Duodenal mucosa (tissue), 2 donors: ENCODE measurements around the gene TNFSF8.

Experiments used
- H3K27ac ChIP-seq: one replicate; pipeline ENCODE4 v1.7.0; 2013; ENCODE audit warnings: low read depth, low read length
- H3K27me3 ChIP-seq, 2 donors: one replicate each; pipeline ENCODE4 v1.7.0; 2013; ENCODE audit warnings: low read length in 2 of 2, control low read depth in 1 of 2; ENCODE audit not compliant: insufficient read depth in 2 of 2, control insufficient read depth in 1 of 2
- H3K36me3 ChIP-seq, 2 donors: one replicate each; pipeline ENCODE4 v1.7.0; 2013; ENCODE audit warnings: low read length in 2 of 2, control low read depth in 1 of 2; ENCODE audit not compliant: insufficient read depth in 2 of 2, control insufficient read depth in 1 of 2
- H3K4me1 ChIP-seq, 2 donors: one replicate each; pipeline ENCODE4 v1.7.0; 2013; ENCODE audit warnings: low read length in 2 of 2, control low read depth in 1 of 2; ENCODE audit not compliant: insufficient read depth in 2 of 2, control insufficient read depth in 1 of 2
- H3K4me3 ChIP-seq, 2 donors: one replicate each; pipeline ENCODE4 v1.7.0; 2013; ENCODE audit warnings: low read length in 2 of 2, low read depth in 1 of 2
- H3K9ac ChIP-seq, 2 donors: one replicate each; pipeline ENCODE4 v1.7.0; 2013; ENCODE audit warnings: low read length in 2 of 2, low read depth in 1 of 2
- H3K9me3 ChIP-seq, 2 donors: one replicate each; pipeline ENCODE4 v1.7.0; 2013; ENCODE audit warnings: low read length in 2 of 2, control low read depth in 1 of 2; ENCODE audit not compliant: control insufficient read depth in 1 of 2

The TNFSF8 gene

GRCh38 chr9:114898741-114899140 is 31.6 kb downstream of the TNFSF8 start:
- Histone ChIP-seq H3K36me3 (no peaks in the 10 kb centered on the region), H3K27me3 (no peaks in the 10 kb centered on the region), H3K27ac (no peak overlapping the region), H3K9ac (no peak overlapping the region), H3K4me1 (peaks cover 11 to 26% of the 10 kb centered on the region in 2 donors), H3K4me3 (no peak overlapping the region), H3K9me3 (no peaks in the 10 kb centered on the region)

GRCh38 chr9:114897196-114897595 is 33.2 kb downstream of the TNFSF8 start:
- H3K27me3 ChIP-seq = no peaks in the 10 kb centered on the region
- H3K9ac ChIP-seq = no peak overlapping the region
- no peak overlapping the region for H3K4me3 ChIP-seq
- H3K9me3 ChIP-seq = no peaks in the 10 kb centered on the region
- peaks cover 11 to 20% of the 10 kb centered on the region in 2 donors for H3K4me1 ChIP-seq
- H3K36me3 ChIP-seq = no peaks in the 10 kb centered on the region
- no peak overlapping the region for H3K27ac ChIP-seq

- H3K4me1 ChIP-seq = peaks cover 11 to 20% of the 10 kb centered on the region in 2 donors
- no peaks in the 10 kb centered on the region for H3K9me3 ChIP-seq
- no peak overlapping the region for H3K27ac ChIP-seq
- no peaks in the 10 kb centered on the region for H3K36me3 ChIP-seq
- no peak overlapping the region for H3K4me3 ChIP-seq
- no peaks in the 10 kb centered on the region for H3K27me3 ChIP-seq
- no peak overlapping the region for H3K9ac ChIP-seq
Measured at GRCh38 chr9:114896344-114896743, 34.0 kb downstream of the TNFSF8 start.

GRCh38 chr9:114895521-114895991 is 34.8 kb downstream of the TNFSF8 start:
- H3K4me3 ChIP-seq = no peak overlapping the region
- peaks cover 11 to 20% of the 10 kb centered on the region in 2 donors for H3K4me1 ChIP-seq
- no peaks in the 10 kb centered on the region for H3K9me3 ChIP-seq
- no peaks in the 10 kb centered on the region for H3K36me3 ChIP-seq
- H3K27me3 ChIP-seq = no peaks in the 10 kb centered on the region
- H3K27ac ChIP-seq = no peak overlapping the region
- no peak overlapping the region for H3K9ac ChIP-seq

GRCh38 chr9:114894609-114895433 is 35.6 kb downstream of the TNFSF8 start:
- no peak overlapping the region for H3K9ac ChIP-seq
- H3K27ac ChIP-seq = no peak overlapping the region
- no peaks in the 10 kb centered on the region for H3K27me3 ChIP-seq
- H3K4me1 ChIP-seq = peaks cover 11 to 20% of the 10 kb centered on the region in 2 donors
- no peaks in the 10 kb centered on the region for H3K9me3 ChIP-seq
- H3K4me3 ChIP-seq = no peak overlapping the region
- H3K36me3 ChIP-seq = no peaks in the 10 kb centered on the region

- no peaks in the 10 kb centered on the region for H3K36me3 ChIP-seq
- H3K4me1 ChIP-seq = peaks cover 11 to 24% of the 10 kb centered on the region in 2 donors
- H3K9ac ChIP-seq = no peak overlapping the region
- no peak overlapping the region for H3K27ac ChIP-seq
- no peaks in the 10 kb centered on the region for H3K9me3 ChIP-seq
- H3K4me3 ChIP-seq = no peak overlapping the region
- H3K27me3 ChIP-seq = no peaks in the 10 kb centered on the region
Measured at GRCh38 chr9:114894206-114894605, 36.2 kb downstream of the TNFSF8 start.

GRCh38 chr9:114893221-114894010 is 37.0 kb downstream of the TNFSF8 start:
- Histone ChIP-seq H3K36me3 (no peaks in the 10 kb centered on the region), H3K4me3 (no peak overlapping the region), H3K4me1 (peaks cover 11 to 24% of the 10 kb centered on the region in 2 donors), H3K9ac (no peak overlapping the region), H3K27me3 (no peaks in the 10 kb centered on the region), H3K9me3 (no peaks in the 10 kb centered on the region), H3K27ac (no peak overlapping the region)

GRCh38 chr9:114889802-114890224 is 40.6 kb downstream of the TNFSF8 start:
- Histone ChIP-seq H3K9ac (no peak overlapping the region), H3K4me3 (no peak overlapping the region), H3K36me3 (no peaks in the 10 kb centered on the region), H3K9me3 (no peaks in the 10 kb centered on the region), H3K27ac (no peak overlapping the region), H3K4me1 (peaks cover 4 to 10% of the 10 kb centered on the region in 2 donors), H3K27me3 (no peaks in the 10 kb centered on the region)

- H3K9ac ChIP-seq = no peak overlapping the region
- H3K4me3 ChIP-seq = no peak overlapping the region
- peaks cover 3 to 9% of the 10 kb centered on the region in 2 donors for H3K4me1 ChIP-seq
- no peak overlapping the region for H3K27ac ChIP-seq
- H3K9me3 ChIP-seq = no peaks in the 10 kb centered on the region
- no peaks in the 10 kb centered on the region for H3K36me3 ChIP-seq
- no peaks in the 10 kb centered on the region for H3K27me3 ChIP-seq
Measured at GRCh38 chr9:114888607-114889006, 41.8 kb downstream of the TNFSF8 start.

GRCh38 chr9:114887963-114888362 is 42.4 kb downstream of the TNFSF8 start:
- Histone ChIP-seq H3K27me3 (no peaks in the 10 kb centered on the region), H3K4me3 (no peak overlapping the region), H3K9me3 (no peaks in the 10 kb centered on the region), H3K4me1 (peaks cover 3 to 9% of the 10 kb centered on the region in 2 donors), H3K27ac (no peak overlapping the region), H3K36me3 (no peaks in the 10 kb centered on the region), H3K9ac (no peak overlapping the region)
